ENCODE results near the gene FCAR.

FCAR gene

GRCh38 chr19:54871696-54872095 is 2.3 kb upstream of the FCAR start:
- H3K4me3 ChIP-seq (ENCODE audit: low read depth, low read length) = no peak overlapping the region
- no peak for TF ChIP-seq CTCF (IDR thresholded peaks at IDR 0.05; ENCODE audit: borderline replicate concordance, insufficient read depth, low read depth, low read length)

GRCh38 chr19:54875506-54875905 is 1.5 kb downstream of the FCAR start:
- no peak for TF ChIP-seq CTCF (IDR thresholded peaks at IDR 0.05; ENCODE audit: borderline replicate concordance, insufficient read depth, low read depth, low read length)
- H3K4me3 ChIP-seq (ENCODE audit: low read depth, low read length) = no peak overlapping the region

- TF ChIP-seq CTCF (IDR thresholded peaks at IDR 0.05; ENCODE audit: borderline replicate concordance, insufficient read depth, low read depth, low read length) = no peak
- H3K4me3 ChIP-seq (ENCODE audit: low read depth, low read length) = no peak overlapping the region
Measured at GRCh38 chr19:54877471-54877870, 3.4 kb downstream of the FCAR start.

GRCh38 chr19:54881884-54882283 is 7.8 kb downstream of the FCAR start:
- no peak overlapping the region for H3K4me3 ChIP-seq (ENCODE audit: low read depth, low read length)
- no peak for TF ChIP-seq CTCF (IDR thresholded peaks at IDR 0.05; ENCODE audit: borderline replicate concordance, insufficient read depth, low read depth, low read length)

GRCh38 chr19:54882758-54883157 is 8.7 kb downstream of the FCAR start:
- no peak overlapping the region for H3K4me3 ChIP-seq (ENCODE audit: low read depth, low read length)

GRCh38 chr19:54883228-54883627 is 9.2 kb downstream of the FCAR start:
- no peak for TF ChIP-seq CTCF (IDR thresholded peaks at IDR 0.05; ENCODE audit: borderline replicate concordance, insufficient read depth, low read depth, low read length)
- no peak overlapping the region for H3K4me3 ChIP-seq (ENCODE audit: low read depth, low read length)

More at GRCh38 chr19:54882758-54883157, 8.7 kb downstream of the FCAR start:
- peak; percentile 33; the same call in 1 of the 2 replicates for TF ChIP-seq CTCF (IDR thresholded peaks at IDR 0.05; ENCODE audit: borderline replicate concordance, insufficient read depth, low read depth, low read length)

- no peak for TF ChIP-seq CTCF (IDR thresholded peaks at IDR 0.05; ENCODE audit: borderline replicate concordance, insufficient read depth, low read depth, low read length)
- H3K4me3 ChIP-seq (ENCODE audit: low read depth, low read length) = no peak overlapping the region
Measured at GRCh38 chr19:54888239-54888638, 14.2 kb downstream of the FCAR start.

Data from GM12875 (cell line).